ENCODE results near the gene FKRP. TPM values are rescaled to one million over a fixed set of nuclear protein-coding genes. Genes with fewer than 3 reads are reported as not detected.

FKRP gene
- total RNA-seq, 1 experiment from 2014 or later = 23.1 TPM

DNA sequence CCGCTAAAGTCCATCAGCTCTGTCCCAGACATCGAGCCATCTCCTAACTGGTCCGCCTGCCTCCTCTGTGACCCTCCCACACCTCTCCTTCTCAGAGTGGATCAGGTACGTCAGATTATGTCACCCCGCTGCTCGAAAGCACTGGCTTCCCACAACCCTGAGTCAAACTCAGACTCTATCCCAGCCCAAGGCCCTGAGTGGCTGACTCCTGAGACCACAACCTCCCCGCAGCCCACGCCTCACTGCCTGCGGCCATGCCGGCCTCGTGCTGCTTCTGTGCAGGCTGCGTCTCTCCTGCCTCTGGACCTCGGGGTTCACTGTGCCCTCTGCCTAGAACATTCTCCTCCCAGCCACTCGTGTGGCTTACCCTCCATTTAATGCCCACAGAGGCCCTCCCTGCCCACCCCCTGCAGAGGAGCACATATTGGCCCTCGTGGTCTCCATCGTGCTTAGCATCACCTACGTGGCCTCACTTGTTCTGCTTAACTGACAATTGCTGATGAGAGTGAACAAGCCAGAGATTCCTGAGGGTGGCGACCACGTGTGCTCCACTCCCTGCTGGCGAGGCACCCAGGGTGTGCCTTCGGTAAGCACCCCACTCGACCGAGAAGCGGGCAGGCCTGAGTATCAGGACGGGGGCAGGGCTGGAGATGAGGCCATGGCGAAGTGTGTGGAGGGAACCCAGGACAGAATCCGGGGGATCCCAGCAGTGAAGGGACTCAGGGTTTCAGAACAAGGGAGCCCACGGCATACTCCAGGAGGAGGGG is 13.5 kb upstream of the FKRP start:
- DNase-seq (ENCODE audit: low read depth) = peak; percentile 83

GRCh38 chr19:46732966-46733689 is 12.7 kb upstream of the FKRP start:
- peak; percentile 66 for DNase-seq (ENCODE audit: low read depth)

- DNase-seq (ENCODE audit: low read depth) = no peak
Observed at GRCh38 chr19:46733690-46734292, 12.1 kb upstream of the FKRP start.

GRCh38 chr19:46736531-46737297 is 9.1 kb upstream of the FKRP start:
- no peak for DNase-seq (ENCODE audit: low read depth)

- DNase-seq (ENCODE audit: low read depth) = no peak
Observed at GRCh38 chr19:46737298-46737654, 8.6 kb upstream of the FKRP start.

- no peak for DNase-seq (ENCODE audit: low read depth)
Observed at GRCh38 chr19:46737761-46738171, 8.1 kb upstream of the FKRP start.

DNA sequence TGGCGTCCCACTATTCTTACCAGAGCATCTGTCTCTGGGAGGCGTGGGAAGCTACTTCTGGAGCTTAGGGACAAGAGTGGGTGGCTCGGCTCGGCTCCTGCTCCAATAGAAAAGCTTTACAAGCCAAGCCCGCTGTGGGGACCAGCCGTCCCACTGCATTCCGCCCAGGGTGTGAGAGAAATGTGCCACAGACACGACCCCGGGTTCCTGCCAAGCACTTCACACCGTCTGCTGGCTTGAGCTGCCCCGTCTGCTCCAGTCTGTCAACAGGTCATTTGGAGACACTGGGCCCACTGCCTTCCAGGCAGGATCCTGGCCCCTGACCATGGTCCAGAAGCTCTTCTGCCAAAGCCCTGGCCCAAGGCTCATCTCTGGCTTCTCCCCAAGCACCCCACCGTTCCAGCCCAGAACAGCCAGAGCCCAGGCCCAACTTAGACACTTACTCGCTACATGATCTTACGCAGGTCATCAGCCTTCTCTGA is 6.5 kb upstream of the FKRP start:
- DNase-seq (ENCODE audit: low read depth) = no peak

- DNase-seq (ENCODE audit: low read depth) = no peak
Observed at GRCh38 chr19:46741447-46741846, 4.4 kb upstream of the FKRP start.

DNA sequence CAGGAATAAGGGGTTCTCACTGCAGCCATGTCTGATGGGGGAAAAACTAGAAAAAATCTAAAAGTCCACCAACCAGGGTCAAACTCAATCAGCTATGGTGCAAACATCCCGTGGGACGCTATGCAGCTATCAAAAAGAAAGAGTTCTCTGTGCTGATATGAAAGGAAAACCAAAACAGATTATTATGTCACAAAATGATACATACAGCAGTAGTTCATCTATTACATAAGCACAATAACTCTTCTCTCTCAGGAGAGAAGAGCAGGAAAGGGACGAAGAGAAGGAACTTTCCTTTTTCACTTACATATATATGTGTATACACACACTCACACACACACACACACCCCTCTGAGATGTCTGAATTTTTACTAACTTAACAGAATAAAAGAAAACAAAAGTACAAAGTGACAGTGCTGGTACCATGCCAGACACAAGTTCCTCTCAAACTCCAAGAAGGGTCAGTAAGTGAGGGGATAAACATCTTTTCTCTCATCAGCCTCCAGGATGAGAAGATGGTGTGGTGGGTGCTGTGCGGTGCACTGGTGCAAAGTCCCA is 2.9 kb upstream of the FKRP start:
- no peak for DNase-seq (ENCODE audit: low read depth)

GRCh38 chr19:46744005-46744691 is 1.7 kb upstream of the FKRP start:
- DNase-seq (ENCODE audit: low read depth) = no peak

- no peak for DNase-seq (ENCODE audit: low read depth)
Observed at GRCh38 chr19:46745030-46745429, 827 bp upstream of the FKRP start.

- peak; percentile 72 for DNase-seq (ENCODE audit: low read depth)
Observed at GRCh38 chr19:46746281-46747057, 612 bp downstream of the FKRP start, which contains the start of gene STRN4. Gene STRN4, minus strand, starts transcription at chr19:46746450. Its CDS starts 20 bp downstream, at chr19:46746430.

DNA sequence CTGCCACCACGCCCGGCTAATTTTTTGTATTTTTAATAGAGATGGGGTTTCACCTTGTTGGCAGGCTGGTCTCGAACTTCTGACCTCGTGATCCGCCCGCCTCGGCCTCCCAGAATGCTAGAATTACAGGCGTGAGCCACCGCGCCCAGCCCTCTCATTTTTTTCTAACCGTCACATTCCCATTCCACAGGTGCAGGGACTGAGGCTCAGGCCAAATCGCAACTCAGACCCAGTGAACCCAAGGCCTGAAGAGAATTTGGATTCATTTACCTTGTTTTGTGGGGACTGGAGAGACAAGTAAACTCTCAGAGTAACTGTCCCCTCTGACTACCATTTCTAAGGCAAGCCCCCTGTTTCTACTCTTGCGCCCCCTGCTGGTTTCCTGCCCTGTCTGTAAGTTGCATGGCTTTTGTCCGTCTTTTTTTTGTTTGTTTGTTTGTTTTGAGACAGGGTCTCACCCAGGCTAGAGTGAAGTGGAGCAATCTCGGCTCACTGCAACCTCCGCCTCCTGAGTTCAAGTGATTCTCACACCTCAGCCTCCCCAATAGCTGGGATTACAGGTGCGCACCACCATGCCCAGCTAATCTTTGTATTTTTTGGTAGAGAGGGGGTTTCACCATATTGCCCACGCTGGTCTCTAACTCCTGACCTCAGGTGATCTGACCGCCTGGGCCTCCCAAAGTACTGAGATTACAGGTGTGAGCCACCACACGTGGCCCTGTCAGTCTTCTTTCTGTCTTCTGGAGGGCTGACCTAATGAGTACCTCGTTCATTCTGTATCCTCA is 2.7 kb downstream of the FKRP start:
- DNase-seq (ENCODE audit: low read depth) = peak; percentile 59

DNA sequence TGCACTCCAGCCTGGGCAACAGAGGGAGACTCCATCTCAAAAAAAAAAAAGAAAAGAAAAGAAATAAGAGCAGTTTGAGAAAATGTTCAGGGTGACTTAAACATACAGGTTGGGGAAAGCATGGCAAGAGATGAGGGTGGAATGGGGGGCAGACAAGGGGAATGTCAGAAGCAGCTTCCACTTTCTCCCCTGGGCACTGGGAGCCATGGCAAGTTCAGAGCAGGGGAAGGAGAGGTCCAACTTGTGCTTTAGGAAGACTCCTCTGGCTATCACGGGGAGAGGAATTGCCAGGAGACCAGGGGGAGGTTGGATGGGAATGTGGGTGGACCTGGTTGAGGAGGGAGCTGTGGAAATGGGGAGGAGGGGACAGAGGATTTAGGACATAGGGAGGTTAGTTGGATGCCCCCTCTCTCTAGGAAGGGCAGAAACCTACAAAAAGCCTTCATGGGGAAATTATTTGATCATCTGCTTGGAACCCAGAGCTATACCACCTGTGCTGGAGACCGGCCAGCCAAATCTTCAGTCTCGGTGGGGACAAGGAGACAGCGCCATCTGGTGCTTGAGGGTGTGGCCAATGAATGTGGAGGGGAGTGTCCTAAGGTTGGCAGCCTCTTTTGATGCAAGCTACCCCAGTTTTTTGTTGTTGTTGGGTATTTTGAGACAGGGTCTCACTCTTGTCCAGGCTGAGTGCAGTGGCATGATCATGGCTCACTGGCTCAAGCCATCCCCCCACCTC is 7.7 kb downstream of the FKRP start:
- peak; percentile 63 for DNase-seq (ENCODE audit: low read depth)

GRCh38 chr19:46755077-46755852 is 9.4 kb downstream of the FKRP start:
- no peak for DNase-seq (ENCODE audit: low read depth)

DNA sequence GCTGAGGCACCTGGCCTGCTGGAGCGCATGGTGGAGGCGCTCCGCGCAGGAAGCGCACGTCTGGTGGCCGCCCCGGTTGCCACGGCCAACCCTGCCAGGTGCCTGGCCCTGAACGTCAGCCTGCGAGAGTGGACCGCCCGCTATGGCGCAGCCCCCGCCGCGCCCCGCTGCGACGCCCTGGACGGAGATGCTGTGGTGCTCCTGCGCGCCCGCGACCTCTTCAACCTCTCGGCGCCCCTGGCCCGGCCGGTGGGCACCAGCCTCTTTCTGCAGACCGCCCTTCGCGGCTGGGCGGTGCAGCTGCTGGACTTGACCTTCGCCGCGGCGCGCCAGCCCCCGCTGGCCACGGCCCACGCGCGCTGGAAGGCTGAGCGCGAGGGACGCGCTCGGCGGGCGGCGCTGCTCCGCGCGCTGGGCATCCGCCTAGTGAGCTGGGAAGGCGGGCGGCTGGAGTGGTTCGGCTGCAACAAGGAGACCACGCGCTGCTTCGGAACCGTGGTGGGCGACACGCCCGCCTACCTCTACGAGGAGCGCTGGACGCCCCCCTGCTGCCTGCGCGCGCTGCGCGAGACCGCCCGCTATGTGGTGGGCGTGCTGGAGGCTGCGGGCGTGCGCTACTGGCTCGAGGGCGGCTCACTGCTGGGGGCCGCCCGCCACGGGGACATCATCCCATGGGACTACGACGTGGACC is 10.1 kb downstream of the FKRP start:
- no peak for DNase-seq (ENCODE audit: low read depth)

DNA sequence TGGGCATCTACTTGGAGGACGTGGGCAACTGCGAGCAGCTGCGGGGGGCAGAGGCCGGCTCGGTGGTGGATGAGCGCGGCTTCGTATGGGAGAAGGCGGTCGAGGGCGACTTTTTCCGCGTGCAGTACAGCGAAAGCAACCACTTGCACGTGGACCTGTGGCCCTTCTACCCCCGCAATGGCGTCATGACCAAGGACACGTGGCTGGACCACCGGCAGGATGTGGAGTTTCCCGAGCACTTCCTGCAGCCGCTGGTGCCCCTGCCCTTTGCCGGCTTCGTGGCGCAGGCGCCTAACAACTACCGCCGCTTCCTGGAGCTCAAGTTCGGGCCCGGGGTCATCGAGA is 10.7 kb downstream of the FKRP start:
- no peak for DNase-seq (ENCODE audit: low read depth)

Data from Daoy (cell line).